ENCODE results near the gene GLIS1. TPM values are rescaled to one million over a fixed set of nuclear protein-coding genes. Genes with fewer than 3 reads are reported as not detected.

The GLIS1 gene
- total and polyA plus RNA-seq, 2 experiments from 2014 or later, result 0.26 to 0.31 TPM

DNA sequence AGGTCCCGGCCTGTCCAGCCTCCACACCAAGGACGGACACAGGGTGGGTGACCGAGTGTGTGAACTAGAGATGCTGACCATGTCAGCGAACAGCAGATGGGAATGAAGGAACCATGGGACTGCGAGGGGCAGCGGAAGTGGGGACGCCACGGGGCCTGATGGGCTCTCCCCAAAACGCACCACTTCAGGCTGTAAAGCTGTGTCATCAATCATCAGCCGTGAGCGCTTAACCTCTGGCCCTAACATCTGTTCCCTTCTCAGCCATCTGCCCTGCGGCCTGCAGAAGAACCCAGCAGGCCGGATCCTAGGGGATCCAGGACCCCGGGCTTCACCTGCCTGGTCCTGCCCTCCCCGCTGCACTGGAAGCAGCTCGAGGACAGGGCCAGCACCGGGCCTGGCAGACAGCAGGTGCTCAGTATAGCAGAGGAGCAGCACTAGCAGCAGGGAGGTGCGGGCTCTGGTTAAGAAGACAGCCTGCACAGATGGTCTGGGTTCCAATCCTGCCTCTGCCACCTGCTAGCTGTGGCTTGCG, 221.1 kb downstream of the GLIS1 start:
- H3K27me3 ChIP-seq (ENCODE audit: insufficient read depth), result no peaks in the 10 kb centered on the region
- H3K36me3 Mint-ChIP-seq (ENCODE audit: low read depth), result no peaks in the 10 kb centered on the region
- peaks cover 4% of the 10 kb centered on the region for H3K27me3 Mint-ChIP-seq (ENCODE audit: insufficient read depth, low read depth, poor library complexity)
- H3K27ac ChIP-seq (ENCODE audit: low read depth), result no peak overlapping the region
- H3K27ac Mint-ChIP-seq, result no peak overlapping the region
- no peak overlapping the region for H2AFZ ChIP-seq
- no peaks in the 10 kb centered on the region for H4K20me1 ChIP-seq (replicated peaks; ENCODE audit: insufficient read depth)
- no peak overlapping the region for H3K4me2 ChIP-seq
- no peak overlapping the region for H3K4me3 ChIP-seq
- H3K4me3 Mint-ChIP-seq, result no peak overlapping the region
- no peaks in the 10 kb centered on the region for H3K9me2 ChIP-seq (ENCODE audit: insufficient read depth)
- H3K79me2 ChIP-seq (replicated peaks; ENCODE audit: insufficient read depth), result no peaks in the 10 kb centered on the region
- no peaks in the 10 kb centered on the region for H3K9me3 Mint-ChIP-seq
- H3K4me1 Mint-ChIP-seq, result peaks cover 8% of the 10 kb centered on the region
- no peak for TF ChIP-seq STAT1 (IDR thresholded peaks at IDR 0.05; ENCODE audit: unreplicated experiment)
- H3F3A ChIP-seq (replicated peaks; ENCODE audit: low read depth), result no peaks in the 10 kb centered on the region
- DNase-seq (ENCODE audit: low spot score) (no peak), ATAC-seq (no peak)
- no peaks in the 10 kb centered on the region for H3K4me1 ChIP-seq (ENCODE audit: insufficient read depth)
- H3K36me3 ChIP-seq (ENCODE audit: insufficient read depth), result no peaks in the 10 kb centered on the region

DNA sequence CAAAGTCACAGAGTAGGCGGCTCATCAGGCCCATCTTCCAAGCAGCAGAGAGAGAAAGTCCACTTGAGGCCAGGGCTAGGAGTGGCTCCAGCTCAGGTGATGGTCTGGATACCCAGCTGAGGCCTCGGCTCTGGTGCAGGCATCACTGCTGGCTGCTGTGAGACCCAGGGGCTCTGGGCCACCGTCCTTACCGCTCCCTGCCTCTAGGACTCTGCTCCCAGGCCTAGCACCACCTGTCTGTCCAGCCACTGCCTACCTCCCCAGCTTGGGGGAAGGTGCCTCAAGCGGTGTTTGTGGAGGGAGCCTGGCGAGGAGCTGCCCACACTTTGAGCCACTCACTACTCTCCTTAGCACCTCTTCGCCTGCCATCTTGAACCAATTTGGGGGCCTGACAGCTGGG, 221.9 kb downstream of the GLIS1 start:
- peaks cover 13% of the 10 kb centered on the region for H3K4me1 Mint-ChIP-seq
- H3K9me2 ChIP-seq (ENCODE audit: insufficient read depth), result no peaks in the 10 kb centered on the region
- TF ChIP-seq, protein P1, sequence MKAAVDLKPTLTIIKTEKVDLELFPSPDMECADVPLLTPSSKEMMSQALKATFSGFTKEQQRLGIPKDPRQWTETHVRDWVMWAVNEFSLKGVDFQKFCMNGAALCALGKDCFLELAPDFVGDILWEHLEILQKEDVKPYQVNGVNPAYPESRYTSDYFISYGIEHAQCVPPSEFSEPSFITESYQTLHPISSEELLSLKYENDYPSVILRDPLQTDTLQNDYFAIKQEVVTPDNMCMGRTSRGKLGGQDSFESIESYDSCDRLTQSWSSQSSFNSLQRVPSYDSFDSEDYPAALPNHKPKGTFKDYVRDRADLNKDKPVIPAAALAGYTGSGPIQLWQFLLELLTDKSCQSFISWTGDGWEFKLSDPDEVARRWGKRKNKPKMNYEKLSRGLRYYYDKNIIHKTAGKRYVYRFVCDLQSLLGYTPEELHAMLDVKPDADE (IDR thresholded peaks at IDR 0.05), result no peak
- TF ChIP-seq POLR2AphosphoS5 (IDR thresholded peaks at IDR 0.05; ENCODE audit: low read depth) (no peak), CREB1 (CRISPR knock-in tag; IDR thresholded peaks at IDR 0.05; ENCODE audit: low read depth) (no peak), EZH2phosphoT487 (IDR thresholded peaks at IDR 0.05; ENCODE audit: unreplicated experiment) (no peak), EZH2 (IDR thresholded peaks at IDR 0.05; ENCODE audit: low read depth, unreplicated experiment) (no peak), ZNF331 (CRISPR knock-in tag; IDR thresholded peaks at IDR 0.05; ENCODE audit: low read depth) (no peak), ZNF114 (CRISPR knock-in tag; IDR thresholded peaks at IDR 0.05) (no peak), JUNB (IDR thresholded peaks at IDR 0.05; ENCODE audit: unreplicated experiment) (no peak), STAT1 (IDR thresholded peaks at IDR 0.05; ENCODE audit: unreplicated experiment) (no peak), NANOG (IDR thresholded peaks at IDR 0.05; ENCODE audit: borderline replicate concordance) (no peak)
- TF ChIP-seq, protein P2, sequence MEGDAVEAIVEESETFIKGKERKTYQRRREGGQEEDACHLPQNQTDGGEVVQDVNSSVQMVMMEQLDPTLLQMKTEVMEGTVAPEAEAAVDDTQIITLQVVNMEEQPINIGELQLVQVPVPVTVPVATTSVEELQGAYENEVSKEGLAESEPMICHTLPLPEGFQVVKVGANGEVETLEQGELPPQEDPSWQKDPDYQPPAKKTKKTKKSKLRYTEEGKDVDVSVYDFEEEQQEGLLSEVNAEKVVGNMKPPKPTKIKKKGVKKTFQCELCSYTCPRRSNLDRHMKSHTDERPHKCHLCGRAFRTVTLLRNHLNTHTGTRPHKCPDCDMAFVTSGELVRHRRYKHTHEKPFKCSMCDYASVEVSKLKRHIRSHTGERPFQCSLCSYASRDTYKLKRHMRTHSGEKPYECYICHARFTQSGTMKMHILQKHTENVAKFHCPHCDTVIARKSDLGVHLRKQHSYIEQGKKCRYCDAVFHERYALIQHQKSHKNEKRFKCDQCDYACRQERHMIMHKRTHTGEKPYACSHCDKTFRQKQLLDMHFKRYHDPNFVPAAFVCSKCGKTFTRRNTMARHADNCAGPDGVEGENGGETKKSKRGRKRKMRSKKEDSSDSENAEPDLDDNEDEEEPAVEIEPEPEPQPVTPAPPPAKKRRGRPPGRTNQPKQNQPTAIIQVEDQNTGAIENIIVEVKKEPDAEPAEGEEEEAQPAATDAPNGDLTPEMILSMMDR (conservative IDR thresholded peaks at IDR 0.05; ENCODE audit: low read depth in 2 of 2), result no peak
- TF ChIP-seq, protein P3, sequence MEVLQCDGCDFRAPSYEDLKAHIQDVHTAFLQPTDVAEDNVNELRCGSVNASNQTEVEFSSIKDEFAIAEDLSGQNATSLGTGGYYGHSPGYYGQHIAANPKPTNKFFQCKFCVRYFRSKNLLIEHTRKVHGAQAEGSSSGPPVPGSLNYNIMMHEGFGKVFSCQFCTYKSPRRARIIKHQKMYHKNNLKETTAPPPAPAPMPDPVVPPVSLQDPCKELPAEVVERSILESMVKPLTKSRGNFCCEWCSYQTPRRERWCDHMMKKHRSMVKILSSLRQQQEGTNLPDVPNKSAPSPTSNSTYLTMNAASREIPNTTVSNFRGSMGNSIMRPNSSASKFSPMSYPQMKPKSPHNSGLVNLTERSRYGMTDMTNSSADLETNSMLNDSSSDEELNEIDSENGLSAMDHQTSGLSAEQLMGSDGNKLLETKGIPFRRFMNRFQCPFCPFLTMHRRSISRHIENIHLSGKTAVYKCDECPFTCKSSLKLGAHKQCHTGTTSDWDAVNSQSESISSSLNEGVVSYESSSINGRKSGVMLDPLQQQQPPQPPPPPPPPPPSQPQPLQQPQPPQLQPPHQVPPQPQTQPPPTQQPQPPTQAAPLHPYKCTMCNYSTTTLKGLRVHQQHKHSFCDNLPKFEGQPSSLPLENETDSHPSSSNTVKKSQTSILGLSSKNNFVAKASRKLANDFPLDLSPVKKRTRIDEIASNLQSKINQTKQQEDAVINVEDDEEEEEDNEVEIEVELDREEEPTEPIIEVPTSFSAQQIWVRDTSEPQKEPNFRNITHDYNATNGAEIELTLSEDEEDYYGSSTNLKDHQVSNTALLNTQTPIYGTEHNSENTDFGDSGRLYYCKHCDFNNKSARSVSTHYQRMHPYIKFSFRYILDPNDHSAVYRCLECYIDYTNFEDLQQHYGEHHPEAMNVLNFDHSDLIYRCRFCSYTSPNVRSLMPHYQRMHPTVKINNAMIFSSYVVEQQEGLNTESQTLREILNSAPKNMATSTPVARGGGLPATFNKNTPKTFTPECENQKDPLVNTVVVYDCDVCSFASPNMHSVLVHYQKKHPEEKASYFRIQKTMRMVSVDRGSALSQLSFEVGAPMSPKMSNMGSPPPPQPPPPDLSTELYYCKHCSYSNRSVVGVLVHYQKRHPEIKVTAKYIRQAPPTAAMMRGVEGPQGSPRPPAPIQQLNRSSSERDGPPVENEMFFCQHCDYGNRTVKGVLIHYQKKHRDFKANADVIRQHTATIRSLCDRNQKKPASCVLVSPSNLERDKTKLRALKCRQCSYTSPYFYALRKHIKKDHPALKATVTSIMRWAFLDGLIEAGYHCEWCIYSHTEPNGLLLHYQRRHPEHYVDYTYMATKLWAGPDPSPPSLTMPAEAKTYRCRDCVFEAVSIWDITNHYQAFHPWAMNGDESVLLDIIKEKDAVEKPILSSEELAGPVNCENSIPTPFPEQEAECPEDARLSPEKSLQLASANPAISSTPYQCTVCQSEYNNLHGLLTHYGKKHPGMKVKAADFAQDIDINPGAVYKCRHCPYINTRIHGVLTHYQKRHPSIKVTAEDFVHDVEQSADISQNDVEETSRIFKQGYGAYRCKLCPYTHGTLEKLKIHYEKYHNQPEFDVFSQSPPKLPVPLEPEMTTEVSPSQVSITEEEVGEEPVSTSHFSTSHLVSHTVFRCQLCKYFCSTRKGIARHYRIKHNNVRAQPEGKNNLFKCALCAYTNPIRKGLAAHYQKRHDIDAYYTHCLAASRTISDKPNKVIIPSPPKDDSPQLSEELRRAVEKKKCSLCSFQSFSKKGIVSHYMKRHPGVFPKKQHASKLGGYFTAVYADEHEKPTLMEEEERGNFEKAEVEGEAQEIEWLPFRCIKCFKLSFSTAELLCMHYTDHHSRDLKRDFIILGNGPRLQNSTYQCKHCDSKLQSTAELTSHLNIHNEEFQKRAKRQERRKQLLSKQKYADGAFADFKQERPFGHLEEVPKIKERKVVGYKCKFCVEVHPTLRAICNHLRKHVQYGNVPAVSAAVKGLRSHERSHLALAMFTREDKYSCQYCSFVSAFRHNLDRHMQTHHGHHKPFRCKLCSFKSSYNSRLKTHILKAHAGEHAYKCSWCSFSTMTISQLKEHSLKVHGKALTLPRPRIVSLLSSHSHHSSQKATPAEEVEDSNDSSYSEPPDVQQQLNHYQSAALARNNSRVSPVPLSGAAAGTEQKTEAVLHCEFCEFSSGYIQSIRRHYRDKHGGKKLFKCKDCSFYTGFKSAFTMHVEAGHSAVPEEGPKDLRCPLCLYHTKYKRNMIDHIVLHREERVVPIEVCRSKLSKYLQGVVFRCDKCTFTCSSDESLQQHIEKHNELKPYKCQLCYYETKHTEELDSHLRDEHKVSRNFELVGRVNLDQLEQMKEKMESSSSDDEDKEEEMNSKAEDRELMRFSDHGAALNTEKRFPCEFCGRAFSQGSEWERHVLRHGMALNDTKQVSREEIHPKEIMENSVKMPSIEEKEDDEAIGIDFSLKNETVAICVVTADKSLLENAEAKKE (CRISPR knock-in tag; IDR thresholded peaks at IDR 0.05), result no peak

More for the DNA sequence above, 221.9 kb downstream of the GLIS1 start:
- Mint-ChIP-seq H3K27ac (no peak overlapping the region), H3K4me3 (no peak overlapping the region), H3K36me3 (ENCODE audit: low read depth) (no peaks in the 10 kb centered on the region), H3K9me3 (no peaks in the 10 kb centered on the region), H3K27me3 (ENCODE audit: insufficient read depth, low read depth, poor library complexity) (peaks cover 4% of the 10 kb centered on the region)
- H4K20me1 ChIP-seq (replicated peaks; ENCODE audit: insufficient read depth), result no peaks in the 10 kb centered on the region
- DNase-seq (ENCODE audit: low spot score) (no peak), ATAC-seq (peak; percentile 63)
- no peaks in the 10 kb centered on the region for H3K4me1 ChIP-seq (ENCODE audit: insufficient read depth)
- H3K27ac ChIP-seq (ENCODE audit: low read depth), result no peak overlapping the region
- H3K79me2 ChIP-seq (replicated peaks; ENCODE audit: insufficient read depth), result no peaks in the 10 kb centered on the region
- no peak overlapping the region for H3K4me3 ChIP-seq
- no peak overlapping the region for H3K4me2 ChIP-seq
- H2AFZ ChIP-seq, result no peak overlapping the region
- no peaks in the 10 kb centered on the region for H3K27me3 ChIP-seq (ENCODE audit: insufficient read depth)
- H3K36me3 ChIP-seq (ENCODE audit: insufficient read depth), result no peaks in the 10 kb centered on the region
- H3F3A ChIP-seq (replicated peaks; ENCODE audit: low read depth), result no peaks in the 10 kb centered on the region

All from GM23338 (cell line).